Gastroesophageal sphincter (tissue), 3 donors: Measurements from ENCODE around the gene SLC16A6.

Experiments used
- EP300 ChIP-seq: sonication (generic); formaldehyde crosslinking; IDR thresholded peaks from one replicate; pipeline ENCODE4 v1.6.1; 2017; ENCODE audit warnings: antibody characterized with exemption, mild to moderate bottlenecking
- POLR2A ChIP-seq, 2 donors: fragments of 450-650 bp; IDR thresholded peaks; one replicate each; pipeline ENCODE4 v1.6.1; 2017; ENCODE audit warnings: antibody characterized with exemption in 2 of 2, mild to moderate bottlenecking in 2 of 2, moderate library complexity in 1 of 2
- POLR2AphosphoS5 ChIP-seq: sonication (generic); formaldehyde crosslinking; IDR thresholded peaks from one replicate; pipeline ENCODE4 v1.6.1; 2017; ENCODE audit warnings: antibody characterized with exemption
- TF ChIP-seq, protein P1 (sequence below), 4 experiments: fragments of 200-600 bp in 2 of 4; fragments of 450-650 bp in 2 of 4; sonication (generic) in 1 of 4; IDR thresholded peaks; one replicate each; pipeline ENCODE4 v1.5.1; 2017 to 2019; ENCODE audit warnings: antibody characterized with exemption in 4 of 4, mild to moderate bottlenecking in 2 of 4, moderate library complexity in 2 of 4

GRCh38 chr17:68257934-68258333 is 33.0 kb downstream of the SLC16A6 start:
- TF ChIP-seq, protein P1, sequence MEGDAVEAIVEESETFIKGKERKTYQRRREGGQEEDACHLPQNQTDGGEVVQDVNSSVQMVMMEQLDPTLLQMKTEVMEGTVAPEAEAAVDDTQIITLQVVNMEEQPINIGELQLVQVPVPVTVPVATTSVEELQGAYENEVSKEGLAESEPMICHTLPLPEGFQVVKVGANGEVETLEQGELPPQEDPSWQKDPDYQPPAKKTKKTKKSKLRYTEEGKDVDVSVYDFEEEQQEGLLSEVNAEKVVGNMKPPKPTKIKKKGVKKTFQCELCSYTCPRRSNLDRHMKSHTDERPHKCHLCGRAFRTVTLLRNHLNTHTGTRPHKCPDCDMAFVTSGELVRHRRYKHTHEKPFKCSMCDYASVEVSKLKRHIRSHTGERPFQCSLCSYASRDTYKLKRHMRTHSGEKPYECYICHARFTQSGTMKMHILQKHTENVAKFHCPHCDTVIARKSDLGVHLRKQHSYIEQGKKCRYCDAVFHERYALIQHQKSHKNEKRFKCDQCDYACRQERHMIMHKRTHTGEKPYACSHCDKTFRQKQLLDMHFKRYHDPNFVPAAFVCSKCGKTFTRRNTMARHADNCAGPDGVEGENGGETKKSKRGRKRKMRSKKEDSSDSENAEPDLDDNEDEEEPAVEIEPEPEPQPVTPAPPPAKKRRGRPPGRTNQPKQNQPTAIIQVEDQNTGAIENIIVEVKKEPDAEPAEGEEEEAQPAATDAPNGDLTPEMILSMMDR (IDR thresholded peaks at IDR 0.05), result no peak
- no peak for TF ChIP-seq EP300
- TF ChIP-seq POLR2A (IDR thresholded peaks at IDR 0.05), result no peak
- TF ChIP-seq POLR2AphosphoS5, result no peak
